GM06990 (cell line): ENCODE measurements around the gene CEACAM21.

Source experiments
- DNase-seq: peaks from one replicate; pipeline ENCODE4 v3.0.0-alpha.2; 2011; ENCODE audit not compliant: insufficient read length; ENCODE audit errors: extremely low read depth
- H3K27me3 ChIP-seq: replicated peaks from 2 replicates; pipeline ENCODE4 v1.6.0; 2011; ENCODE audit warnings: low read length; ENCODE audit not compliant: control insufficient read depth, insufficient read depth
- H3K36me3 ChIP-seq: 2 replicates; pipeline ENCODE4 v1.5.1; 2011; ENCODE audit warnings: low read length; ENCODE audit not compliant: control insufficient read depth, insufficient read depth
- H3K4me3 ChIP-seq: replicated peaks from 2 replicates; pipeline ENCODE4 v1.5.1; 2011; ENCODE audit warnings: low read depth, mild to moderate bottlenecking, control low read depth, low read length
- TF ChIP-seq, protein P1 (sequence below): IDR thresholded peaks from 2 replicates; pipeline ENCODE4 v1.5.1; 2011; ENCODE audit warnings: low read length, control low read depth, mild to moderate bottlenecking, inconsistent platforms; ENCODE audit not compliant: insufficient read depth, poor library complexity, severe bottlenecking

The CEACAM21 gene

DNA sequence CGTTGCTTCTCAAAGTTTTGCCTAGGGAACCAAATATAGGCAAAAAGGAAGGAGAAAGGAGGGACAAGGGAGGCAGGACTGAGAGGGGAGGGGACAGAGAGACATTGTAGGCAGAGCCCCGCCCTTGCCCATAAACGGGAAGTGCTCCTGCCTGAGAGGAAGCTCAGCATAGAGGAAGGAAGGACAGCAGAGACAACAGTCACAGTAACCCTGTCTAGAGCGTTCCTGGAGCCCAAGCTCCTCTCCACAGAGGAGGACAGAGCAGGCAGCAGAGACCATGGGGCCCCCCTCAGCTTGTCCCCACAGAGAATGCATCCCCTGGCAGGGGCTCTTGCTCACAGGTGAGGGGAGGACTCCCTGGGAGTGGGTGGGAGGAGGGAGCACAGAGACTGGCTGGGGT lies at the start of gene CEACAM21:
Gene CEACAM21, plus strand, starts transcription at position 169 of the 400 bp plus-strand sequence. Its CDS starts 109 bp downstream, at position 278.
- DNase-seq = peak; percentile 31
- Histone ChIP-seq H3K36me3 (peaks cover 5% of the 10 kb centered on the region), H3K27me3 (no peaks in the 10 kb centered on the region), H3K4me3 (peak within 1 kb of the TSS; percentile 21)
- TF ChIP-seq, protein P1, sequence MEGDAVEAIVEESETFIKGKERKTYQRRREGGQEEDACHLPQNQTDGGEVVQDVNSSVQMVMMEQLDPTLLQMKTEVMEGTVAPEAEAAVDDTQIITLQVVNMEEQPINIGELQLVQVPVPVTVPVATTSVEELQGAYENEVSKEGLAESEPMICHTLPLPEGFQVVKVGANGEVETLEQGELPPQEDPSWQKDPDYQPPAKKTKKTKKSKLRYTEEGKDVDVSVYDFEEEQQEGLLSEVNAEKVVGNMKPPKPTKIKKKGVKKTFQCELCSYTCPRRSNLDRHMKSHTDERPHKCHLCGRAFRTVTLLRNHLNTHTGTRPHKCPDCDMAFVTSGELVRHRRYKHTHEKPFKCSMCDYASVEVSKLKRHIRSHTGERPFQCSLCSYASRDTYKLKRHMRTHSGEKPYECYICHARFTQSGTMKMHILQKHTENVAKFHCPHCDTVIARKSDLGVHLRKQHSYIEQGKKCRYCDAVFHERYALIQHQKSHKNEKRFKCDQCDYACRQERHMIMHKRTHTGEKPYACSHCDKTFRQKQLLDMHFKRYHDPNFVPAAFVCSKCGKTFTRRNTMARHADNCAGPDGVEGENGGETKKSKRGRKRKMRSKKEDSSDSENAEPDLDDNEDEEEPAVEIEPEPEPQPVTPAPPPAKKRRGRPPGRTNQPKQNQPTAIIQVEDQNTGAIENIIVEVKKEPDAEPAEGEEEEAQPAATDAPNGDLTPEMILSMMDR = no peak

DNA sequence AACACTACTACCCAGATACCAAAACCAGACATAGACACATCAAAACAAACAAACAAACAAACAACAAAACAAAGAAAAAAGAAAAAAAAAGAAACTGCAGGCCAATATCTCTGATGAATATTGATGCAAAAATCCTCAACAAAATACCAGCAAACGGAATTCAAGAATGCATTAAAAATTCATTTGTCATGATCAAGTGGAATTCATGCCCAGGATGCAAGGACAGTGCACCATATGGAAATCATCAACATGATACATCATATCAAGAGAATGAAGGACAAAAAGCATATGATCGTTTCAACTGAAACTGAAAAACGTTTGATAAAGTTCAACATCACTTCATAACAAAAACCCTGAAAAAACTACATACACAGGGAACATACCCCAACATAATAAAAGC lies 48.9 kb upstream of the CEACAM21 start:
- TF ChIP-seq, protein P1 = no peak
- no peaks in the 10 kb centered on the region for H3K27me3 ChIP-seq
- DNase-seq = no peak
- no peak overlapping the region for H3K4me3 ChIP-seq
- no peaks in the 10 kb centered on the region for H3K36me3 ChIP-seq

DNA sequence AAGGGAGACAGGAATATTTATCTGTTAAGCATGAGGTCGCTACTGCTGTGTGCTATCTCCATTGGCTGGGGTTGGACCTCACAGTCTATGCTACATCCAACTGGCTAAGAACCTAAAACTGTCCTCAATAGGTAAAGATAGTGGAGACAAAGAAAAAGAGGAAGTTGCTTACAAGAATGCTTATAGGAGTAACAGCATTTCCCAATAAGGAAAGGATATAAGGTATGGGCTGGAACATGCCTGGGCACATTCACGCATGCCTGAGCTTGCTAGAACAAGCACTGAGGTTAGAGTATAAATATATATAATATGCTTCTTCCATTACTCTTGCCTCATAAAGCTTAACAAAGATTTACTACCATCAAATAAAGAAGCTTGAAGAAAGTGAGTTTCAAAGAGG lies 47.9 kb upstream of the CEACAM21 start:
- H3K27me3 ChIP-seq = no peaks in the 10 kb centered on the region
- no peak overlapping the region for H3K4me3 ChIP-seq
- TF ChIP-seq, protein P1 = no peak
- DNase-seq = no peak
- no peaks in the 10 kb centered on the region for H3K36me3 ChIP-seq

DNA sequence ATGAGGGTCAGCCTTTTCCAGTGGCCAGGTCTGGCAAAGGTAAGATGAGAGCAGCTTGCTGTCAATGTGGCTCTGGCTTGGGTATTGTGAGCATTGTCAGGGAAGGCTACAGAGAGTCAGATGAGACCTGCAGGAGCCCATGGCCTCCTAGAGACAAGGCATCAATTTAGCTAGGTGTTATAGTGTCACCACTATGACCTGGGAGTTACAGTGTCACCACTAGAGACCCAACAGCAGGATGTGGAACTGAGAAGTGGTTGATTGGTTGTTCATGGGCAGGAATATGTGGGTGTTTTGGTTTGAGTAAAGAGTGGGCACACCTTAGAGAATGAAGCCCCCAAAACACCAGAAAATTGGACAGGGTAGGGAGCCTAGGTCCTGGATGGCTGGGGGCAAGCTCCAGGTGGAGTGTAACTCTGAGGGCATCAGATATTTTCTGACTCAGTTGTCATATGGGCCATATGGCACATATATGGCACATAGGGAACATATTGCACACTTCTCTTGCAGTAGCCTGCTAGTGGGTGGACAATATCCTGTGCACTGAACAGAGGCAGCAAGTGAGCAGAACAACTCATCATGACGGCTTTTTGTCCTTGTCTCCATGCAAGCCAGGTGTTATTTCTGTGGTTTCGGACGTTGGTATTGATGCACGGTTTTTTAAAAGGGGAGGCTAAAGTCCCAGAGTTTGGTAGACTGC lies 46.3 kb upstream of the CEACAM21 start:
- Histone ChIP-seq H3K36me3 (no peaks in the 10 kb centered on the region), H3K4me3 (no peak overlapping the region), H3K27me3 (no peaks in the 10 kb centered on the region)
- no peak for DNase-seq
- TF ChIP-seq, protein P1 = no peak

DNA sequence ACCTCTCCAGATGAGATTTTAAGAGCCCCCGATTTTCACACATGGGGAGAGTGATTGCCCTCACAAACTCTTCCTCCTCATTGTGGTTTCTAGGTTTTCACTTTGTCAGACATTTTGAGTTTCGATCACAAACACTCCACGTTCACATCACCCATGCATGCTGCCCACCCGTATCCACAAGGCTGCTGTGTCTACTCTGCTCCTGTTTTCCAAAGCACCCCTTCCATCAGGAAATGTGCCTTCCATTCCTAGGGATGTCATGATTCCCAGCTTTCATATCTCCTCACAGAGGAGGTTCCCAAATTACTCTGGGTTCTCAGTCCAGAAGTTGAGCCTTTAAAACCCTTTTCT lies 45.8 kb upstream of the CEACAM21 start:
- TF ChIP-seq, protein P1 = no peak
- no peaks in the 10 kb centered on the region for H3K27me3 ChIP-seq
- H3K36me3 ChIP-seq = no peaks in the 10 kb centered on the region
- H3K4me3 ChIP-seq = no peak overlapping the region
- DNase-seq = no peak
